Hematopoietic multipotent progenitor cell treated with erythropoietin and hydrocortisone succinate and interleukin-3 and kit ligand, for 4 days (in vitro differentiated cells): Measurements from ENCODE around the gene C10orf67.
"Not testable (repeated sequence)": the region's sequence is repeated elsewhere in the genome, so short reads cannot be mapped to it uniquely, and the experiment has no call there.

Experiments
- DNase-seq: peaks from one replicate; pipeline ENCODE4 v3.0.0-alpha.2; 2015

The C10orf67 gene

DNA sequence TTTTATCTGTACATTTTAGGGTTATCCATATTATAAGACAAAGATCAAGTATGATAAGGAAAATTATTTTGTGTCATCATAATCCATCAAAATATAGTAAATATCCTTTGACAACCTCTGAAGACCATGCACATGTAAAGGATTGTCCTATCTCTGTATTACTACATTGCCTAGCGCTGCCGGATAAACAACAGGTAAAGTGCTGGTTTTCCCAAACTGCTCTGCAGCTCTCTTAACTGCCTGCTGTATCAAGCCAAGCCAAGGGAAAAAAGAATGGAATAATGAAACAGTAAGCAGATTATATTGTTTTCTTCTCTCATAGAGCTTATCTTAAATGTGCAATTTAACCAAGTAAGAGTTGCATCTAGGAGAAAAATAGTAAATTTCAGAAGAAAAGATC is 81.7 kb downstream of the C10orf67 start:
- DNase-seq: no peak

DNA sequence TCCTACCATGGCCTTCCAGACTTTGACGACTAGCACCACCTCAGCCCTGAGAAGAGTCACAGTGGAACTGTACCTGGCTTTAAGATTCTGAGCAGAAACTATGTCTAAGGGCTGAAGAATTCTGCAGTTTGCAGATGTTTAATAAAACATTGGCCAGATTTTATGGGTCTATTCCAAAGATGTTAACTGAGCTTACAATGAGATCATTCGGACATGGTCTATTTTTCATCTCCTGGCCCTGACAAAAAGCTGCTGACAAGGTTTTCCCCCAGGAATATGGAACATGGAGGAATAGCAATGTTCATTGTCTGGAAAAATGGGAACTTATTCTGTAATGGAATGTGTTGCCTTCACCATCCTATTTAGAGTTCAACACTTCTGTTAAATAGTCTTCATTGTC is 86.1 kb downstream of the C10orf67 start:
- DNase-seq: no peak

DNA sequence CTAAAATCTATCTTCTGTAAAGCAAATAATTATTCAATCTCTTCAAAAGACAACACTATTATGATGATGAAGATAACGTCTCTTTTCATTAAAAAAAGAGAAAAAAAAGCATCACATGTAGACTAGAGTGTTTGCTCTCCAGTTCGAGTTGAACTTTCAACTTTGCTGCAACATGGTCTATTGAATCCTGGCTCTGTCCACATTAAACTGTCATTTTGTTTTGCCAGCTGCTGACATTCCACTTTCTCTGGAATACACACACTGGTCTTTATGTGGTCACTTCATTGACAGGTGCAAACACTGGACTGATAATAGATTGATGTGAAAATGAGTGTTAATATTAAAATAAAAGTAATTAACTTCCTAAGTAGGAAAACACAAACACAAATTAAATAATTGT is 90.8 kb downstream of the C10orf67 start:
- no peak for DNase-seq

DNA sequence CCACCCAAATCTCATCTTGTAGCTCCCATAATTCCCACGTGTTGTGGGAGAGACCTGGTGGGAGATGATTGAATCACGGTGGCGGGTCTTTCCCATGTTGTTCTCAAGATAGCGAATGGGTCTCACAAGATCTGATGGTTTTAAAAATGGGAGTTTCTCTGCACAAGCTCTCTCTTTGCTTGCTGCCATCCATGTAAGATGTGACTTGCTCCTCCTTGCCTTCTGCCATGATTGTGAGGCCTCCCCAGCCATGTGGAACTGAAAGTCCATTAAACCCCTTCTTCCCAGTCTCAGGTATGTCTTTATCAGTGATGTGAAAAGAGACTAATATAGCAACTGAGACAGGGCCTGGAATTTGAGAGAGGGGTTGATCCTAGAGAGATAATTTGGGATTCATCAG is 91.7 kb downstream of the C10orf67 start:
- not testable (repeated sequence) for DNase-seq

DNA sequence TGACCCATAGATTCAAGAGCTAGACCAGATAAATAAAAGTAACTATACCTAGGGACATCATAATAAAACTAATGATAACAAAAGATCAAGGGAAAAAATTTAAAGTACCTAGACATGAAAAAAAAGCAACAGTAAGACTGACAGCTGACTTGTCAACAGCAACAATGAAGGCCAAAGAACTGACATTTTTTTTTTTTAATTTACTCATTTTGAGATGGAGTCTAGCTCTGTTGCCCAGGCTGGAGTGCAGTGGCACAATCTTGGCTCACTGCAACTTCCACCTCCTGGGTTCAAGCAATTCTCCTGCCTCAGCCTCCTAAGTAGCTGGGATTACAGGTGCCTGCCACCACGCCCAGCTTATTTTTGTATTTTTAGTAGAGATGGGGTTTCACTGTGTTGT is 102.8 kb downstream of the C10orf67 start:
- not testable (repeated sequence) for DNase-seq

DNA sequence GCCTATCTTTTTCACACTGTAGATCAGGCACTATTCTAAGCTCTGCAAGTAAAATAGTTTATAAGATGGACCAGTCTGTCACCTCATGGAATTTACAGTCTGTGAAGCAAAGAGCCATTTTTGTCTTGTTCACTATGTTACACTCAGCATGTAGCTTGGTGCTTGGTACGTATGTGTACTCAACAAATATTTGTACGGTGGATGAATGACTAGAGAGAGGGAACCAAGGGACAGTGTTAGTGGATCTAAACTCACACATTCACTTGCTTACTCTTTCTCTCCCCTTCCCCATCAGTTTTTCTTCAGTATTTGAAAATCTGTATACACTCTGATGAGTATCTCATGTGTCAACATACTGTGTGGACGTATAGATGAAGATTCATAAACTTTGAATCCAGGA is 106.6 kb downstream of the C10orf67 start:
- no peak for DNase-seq

DNA sequence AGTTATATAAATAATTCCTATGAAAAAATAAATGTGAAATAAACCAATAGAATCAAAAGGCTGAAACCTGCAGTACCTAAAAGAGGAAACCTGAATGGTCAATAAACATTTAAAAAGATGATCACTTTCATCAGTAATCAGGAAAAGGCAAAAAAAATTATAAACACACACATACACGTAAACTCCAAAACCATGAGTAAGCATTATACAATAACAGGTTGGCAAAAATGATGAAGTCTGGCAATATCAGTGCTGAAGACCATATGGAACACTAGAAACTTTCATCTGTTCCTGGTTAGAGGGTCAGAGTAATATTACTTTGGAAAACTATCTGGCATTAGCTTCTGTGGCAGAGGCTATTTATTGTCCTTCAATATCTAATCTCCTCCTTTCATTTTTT is 114.0 kb downstream of the C10orf67 start:
- no peak for DNase-seq

DNA sequence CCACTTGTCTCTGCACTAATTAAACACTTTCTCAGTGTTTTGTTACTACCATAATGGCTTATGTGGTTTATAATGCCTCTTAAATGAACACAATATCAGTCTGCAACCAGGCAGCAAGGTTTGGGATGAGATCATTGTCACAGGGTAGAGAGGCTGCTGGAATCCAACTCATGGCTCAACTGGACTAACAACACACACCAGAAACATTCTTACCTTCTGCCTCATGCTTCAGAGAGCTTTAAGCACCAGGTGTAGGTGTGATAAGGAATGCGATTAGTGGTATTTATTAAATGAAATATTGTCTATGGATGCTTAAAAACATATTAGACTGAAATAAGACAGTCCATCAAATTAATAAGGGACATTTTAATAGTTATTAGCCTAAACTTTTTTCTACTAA is 127.1 kb downstream of the C10orf67 start:
- DNase-seq: no peak

DNA sequence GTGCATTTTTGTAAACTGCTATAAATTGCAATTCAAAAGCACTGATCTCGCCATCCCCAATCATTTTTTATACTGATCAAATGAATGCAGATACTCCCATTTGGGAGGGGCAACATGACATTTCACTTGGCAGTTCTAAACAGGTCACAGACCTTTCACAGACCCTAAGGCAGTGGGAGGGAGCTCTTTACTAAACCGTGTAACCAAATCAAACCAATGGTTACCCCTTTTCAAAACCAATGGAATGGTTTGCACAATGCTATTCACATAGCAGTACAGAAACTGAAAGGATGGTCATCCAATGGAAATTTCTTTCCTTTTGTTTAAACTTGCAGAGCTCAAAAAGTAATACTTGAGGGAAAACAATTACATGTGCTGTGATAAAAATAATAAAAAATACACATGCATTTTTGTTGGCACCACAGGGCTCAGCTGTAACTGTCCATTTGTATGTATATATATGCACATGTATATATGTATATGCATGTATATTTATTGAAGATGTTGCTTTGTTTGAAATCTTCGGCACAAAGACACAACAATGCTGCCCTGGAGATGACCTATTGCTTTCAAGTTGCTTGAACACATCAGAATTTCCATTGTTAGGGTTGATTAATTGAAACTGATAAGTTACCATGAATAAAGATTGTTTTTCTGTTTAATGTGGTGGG is 138.5 kb downstream of the C10orf67 start:
- DNase-seq: no peak

DNA sequence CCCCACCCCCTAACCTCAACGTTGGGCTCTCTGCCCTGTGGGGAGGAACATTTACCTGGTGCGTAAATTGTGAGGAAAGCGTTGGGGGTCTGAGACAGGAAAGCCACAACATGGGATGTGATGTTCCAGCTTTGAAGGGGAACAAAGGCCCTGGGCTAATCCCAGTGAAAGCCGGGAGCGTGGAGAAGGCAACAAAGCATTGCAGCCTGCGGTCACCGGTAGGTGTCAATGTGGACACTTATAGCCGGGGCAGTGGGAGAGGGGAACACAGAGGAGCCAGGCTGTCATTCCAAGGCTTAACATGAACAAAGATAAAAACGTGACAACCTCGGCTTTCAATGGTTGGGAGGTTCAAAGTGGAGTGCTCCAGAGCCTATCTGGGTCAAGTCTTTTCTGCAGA is 139.8 kb downstream of the C10orf67 start:
- DNase-seq: no peak

DNA sequence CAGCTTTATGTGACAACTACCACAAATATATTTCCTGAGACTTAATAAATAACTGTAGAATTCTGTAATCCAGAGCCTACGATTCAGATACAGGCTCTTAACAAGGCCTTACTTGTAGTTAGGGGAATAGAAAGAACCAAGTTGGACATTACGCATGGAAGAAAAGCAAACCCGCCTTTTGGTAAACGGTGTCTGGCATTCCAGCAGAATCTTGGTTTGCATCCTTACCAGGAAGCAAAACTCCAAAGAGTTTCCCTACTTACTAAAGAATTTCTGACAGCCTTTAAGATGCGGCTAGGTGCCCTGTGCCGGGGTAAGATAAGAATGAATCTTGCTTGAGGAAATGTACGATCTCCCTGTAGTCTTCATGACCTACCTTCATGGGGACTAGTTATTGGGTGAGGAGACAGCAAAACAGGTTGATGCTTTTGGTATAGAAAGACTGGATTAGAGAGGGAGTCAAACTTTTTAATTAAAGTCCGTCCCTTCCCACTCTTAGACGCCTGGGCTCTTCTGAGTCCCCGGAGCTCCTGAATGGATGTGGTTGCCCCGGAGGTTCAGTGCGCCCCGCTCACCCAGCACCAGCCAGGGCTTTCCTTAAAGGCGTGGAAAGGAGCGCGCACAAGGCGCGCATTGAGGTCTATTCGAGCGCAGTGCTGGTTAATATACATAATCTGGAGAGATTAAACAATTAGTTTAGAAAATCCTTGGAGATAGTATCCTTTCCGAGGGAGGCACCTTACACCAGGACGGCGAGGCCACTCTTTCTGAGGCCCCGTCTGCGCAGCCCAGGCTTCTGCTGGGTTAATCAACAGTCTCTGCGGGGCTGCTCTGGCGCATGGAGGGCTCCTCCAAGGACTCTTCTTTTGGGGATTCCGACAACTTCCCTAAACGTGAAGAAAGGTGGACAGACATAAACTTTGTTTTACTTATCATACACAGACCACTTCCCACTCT is 140.9 kb downstream of the C10orf67 start:
- DNase-seq: no peak

DNA sequence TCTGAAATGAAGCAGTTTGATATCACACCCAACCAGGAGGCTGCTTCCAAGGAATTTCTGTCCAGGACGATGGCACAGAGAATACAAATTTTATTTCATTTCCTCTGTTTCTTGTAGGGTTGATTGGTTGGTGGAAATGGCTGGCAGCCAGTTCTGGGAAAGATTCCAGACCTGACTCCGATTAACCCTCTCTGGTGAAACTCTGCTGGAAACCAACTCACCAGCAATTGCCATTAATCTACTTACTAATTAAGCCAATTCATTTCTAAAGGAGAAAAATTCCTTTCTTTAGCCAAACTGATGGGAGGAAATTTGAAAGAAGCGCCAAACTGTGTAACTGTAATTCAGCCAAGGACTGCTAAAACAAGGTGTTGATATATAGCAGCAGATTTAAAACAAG is 141.8 kb downstream of the C10orf67 start:
- DNase-seq: no peak

DNA sequence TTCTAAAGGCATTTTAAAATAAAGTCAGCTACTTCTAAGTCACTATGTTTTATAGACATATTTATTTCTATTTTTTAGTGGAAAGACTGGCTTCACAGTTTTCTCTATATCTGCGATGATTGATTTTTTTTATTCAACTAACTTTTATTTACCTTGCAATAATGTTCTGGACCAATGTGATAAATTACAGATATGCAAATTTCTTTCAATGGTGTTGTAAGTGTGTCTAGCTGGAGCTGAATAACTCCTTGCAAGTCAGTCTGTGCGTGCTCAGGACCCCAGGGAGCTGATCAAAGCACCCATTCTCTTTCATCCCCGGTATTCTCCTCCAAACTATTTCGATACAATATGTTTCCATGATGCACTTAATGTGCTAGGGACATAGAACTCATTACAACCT is 142.8 kb downstream of the C10orf67 start:
- no peak for DNase-seq

DNA sequence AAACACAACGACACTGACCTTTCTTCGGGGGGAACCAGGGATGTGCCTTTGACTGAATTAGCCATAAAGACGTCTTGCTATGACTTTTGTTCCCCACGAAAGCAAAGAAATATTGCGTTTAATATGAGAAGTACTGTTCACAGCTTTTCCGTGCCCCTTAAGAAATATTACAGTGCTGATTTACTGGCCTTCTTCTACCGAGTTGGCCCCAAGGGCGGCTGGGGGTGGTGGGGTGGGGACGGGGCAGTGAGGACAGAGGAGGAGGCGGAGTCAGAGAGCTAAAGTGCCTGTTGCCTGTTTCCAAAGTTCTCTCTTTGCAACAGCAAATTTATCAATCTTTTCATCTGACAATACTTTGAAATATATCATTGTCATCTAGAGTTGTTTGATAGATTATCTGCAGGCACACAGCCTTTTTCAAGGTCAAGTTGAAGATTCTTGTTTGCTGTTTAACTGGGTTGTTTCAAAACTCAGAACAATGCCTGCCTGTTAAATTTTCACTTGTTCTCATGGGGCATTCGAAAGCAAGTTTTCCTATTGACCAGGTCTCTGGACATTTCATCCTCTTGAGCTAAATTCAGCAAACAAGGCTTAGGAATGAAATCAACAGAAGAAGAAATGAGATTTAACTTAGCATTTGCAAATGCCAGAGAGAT is 143.5 kb downstream of the C10orf67 start:
- no peak for DNase-seq

DNA sequence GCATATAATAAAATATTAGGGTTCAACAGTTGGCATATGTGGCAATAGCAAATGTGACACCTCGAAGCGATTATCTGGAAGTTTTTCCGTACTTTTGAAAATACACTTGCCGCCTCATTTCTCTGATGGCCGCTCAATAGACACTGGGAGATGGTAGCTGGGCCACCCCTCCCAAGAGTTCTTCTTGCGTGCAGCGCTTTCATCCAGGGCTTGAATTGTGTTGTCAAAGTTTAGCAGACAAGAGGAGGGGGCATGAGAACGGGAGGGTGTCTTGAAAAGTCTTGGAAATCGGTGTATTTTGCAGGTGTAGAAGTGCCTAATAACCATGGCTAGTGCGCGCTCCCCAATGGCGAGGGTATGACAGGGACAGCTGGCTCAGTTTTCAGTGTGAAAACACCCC is 144.0 kb downstream of the C10orf67 start:
- no peak for DNase-seq

DNA sequence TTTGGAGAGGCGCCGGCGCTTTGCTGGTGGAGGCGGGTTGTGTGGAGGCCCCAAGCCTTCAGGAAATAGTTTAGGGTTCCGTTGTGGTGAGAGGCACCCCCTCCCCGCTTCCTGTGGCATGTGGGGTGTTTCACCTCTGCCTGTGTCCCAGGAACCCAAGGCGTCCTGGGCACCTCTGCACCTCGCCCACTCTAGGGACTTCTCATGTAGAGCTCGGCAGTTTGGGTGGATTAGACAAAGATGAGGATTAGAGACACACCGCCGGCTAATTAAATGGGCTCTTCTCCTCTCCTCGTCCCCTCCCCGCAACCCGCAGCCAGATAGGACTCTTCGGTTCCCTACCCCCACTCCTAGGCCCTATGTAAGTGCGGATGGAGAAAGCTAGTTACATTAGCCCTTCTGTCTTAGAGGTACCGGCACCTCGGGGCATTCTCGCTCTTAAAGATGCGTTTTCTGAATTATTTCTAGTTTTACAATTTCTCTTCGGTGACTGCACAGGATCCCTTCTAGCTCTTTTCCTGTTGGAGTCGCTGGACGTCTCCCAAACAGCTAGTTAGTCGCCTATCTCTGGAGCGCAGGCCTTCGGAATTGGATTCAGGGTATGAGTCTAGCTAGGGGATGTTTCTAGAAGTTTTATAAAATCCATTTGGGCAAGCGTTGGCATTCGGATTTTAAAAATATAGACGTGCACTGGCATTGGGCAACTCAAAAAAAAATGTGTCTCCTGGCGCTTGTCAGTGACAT is 144.7 kb downstream of the C10orf67 start:
- DNase-seq: no peak

DNA sequence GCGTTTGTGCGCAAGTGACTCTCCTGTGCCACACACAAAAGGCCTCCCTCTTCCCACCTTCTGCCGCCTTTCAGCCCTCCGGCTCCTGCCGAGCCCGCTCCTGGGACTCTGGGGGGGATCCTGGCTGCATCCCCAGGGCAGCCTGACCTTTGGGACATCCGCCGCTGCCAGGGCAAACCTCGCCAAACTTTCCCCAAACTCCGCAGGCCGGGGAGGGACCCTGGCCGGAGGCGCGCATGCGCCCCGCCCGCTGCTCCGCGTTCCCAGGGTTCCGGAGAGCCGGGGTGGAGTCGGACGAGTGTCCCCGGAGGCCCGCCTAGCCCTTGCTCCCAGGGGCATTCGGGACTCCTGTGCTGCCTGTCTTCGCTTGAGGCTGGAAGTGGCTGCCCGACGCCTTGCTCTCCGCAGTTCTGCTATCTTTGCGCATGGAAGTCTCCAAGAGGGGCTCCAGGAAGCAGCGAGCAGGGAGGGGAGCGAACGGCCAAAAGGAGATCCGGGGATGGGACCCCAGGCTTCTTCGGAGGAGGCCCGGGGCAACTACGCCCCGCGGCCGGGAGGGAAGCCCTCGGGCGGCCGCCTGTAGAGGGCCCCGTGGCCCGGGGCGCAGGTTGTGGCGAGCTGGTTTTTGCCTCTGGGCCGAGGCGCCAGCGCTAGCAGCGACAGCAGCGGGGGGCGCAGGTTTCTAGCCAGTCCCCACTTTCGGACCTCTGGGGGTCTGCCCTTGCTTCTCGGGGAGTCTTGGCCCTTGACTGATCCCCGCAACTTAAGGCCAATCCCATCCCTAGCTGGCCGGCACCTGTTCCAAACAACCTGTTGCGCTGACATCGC is 145.4 kb downstream of the C10orf67 start:
- no peak for DNase-seq

DNA sequence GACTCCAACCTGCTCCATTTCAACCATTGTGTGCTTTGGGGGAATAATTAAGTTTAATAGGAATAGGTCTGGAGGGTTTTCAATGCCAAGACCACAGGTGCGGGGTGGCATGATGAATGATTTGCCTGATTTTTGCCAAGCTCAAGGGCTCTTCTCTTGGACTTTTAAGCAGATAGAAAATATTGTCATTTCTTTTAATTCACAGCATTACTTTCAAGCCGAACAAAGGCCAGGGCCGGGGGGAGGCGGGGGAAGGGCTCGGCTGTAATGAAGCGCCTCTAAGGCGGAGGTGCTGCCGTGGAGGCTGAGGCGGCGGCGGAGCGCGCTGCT is 146.0 kb downstream of the C10orf67 start:
- DNase-seq: no peak

DNA sequence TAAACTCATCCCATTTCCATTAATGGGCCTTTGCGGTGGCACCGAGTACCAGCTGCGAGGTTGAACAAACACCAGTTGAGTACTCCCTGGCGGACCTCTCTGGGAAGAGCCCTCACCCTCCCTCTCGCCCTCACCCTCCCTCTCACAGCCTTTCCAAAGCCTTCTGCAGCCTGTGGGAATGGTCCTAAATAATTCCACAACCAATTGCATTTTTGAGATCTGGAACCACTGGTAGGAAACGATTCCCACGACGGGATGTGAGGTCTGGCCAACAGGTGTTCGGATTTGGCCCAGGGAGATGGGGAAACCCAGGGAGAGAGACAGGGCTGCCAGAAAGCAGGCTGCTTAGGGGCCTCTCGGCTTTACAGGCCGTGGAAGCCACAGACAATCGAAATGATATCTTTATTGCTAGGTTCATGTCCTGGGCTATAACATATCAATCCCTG is 147.2 kb downstream of the C10orf67 start:
- no peak for DNase-seq

DNA sequence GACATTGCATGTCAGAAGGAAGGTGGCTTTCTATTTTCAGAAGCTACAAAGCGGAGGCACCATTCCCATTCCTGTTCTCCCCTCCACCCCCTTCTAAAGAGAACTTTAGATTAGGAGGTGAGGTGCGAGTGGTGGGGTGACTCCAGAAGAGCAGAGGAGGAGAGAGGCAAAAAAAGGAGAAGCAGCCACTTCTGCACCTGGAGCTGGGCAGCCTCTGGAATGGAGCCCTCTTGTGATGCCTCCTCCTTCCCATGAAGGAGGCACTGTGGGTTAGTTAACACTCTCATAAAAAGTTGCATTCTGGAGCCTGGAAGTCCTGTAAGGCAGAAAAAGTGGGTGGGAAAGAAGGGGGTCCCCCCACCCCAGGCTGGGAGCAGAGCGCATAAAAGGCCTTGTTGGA is 147.7 kb downstream of the C10orf67 start:
- DNase-seq: no peak

DNA sequence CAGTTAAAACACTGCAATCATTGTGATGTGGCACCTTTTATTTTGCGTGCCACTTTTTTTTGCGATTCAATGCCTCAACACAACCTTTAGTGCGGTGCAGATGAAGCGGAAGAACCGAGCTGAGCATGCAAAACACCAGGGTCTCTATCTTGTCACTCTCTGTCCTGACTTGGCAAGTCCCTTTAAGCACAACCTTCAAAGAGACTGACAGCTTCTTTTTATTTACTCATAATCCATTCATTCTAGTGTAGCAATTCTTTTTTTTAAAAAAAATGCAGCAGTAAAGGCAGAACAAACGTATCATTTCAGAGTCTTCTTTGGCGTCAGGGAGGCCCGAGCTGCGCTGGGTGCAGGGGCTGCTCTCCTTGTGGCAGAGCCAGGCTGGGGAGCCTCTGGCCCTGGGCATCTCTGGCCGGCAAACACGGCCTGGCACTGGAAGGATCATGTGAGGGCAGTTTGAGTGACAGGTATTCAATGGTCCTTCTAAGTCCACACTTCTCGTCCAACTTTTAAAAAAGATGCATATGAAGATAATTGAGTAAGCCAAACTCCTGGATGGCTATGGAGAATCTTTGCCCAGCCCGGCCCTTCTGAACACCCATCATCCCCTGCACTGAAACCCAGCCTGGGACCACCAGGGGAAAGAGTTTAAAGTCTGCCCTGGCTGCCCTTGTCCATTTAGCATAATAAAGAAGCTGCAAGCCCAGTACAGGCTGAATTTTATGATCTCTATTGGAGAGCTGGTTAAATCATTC is 148.6 kb downstream of the C10orf67 start:
- no peak for DNase-seq
